GM21367 (cell line): ENCODE data around the gene STAC.

Experiments
- ATAC-seq: cut with Tn5 transposase; IDR thresholded peaks from one replicate; pipeline ENCODE4 v1.9.1; 2021; ENCODE audit not compliant: unreplicated experiment

STAC gene

GRCh38 chr3:36380221-36381031 lies at the start of gene STAC:
STAC (plus strand) TSS chr3:36380504; CDS start chr3:36380644, 140 bp downstream.
- ATAC-seq: no peak

- ATAC-seq: no peak
These were observed 48.2 kb upstream of the STAC start for GRCh38 chr3:36332139-36332538.

GRCh38 chr3:36362216-36362615 lies 18.1 kb upstream of the STAC start:
- no peak for ATAC-seq

GRCh38 chr3:36362973-36363372 lies 17.3 kb upstream of the STAC start:
- ATAC-seq: no peak

GRCh38 chr3:36364260-36364659 lies 16.0 kb upstream of the STAC start:
- ATAC-seq: no peak

- no peak for ATAC-seq
These were observed 14.5 kb upstream of the STAC start for GRCh38 chr3:36365829-36366228.

GRCh38 chr3:36366308-36366707 lies 14.0 kb upstream of the STAC start:
- ATAC-seq: no peak

GRCh38 chr3:36367912-36368573 lies 12.3 kb upstream of the STAC start:
- ATAC-seq: no peak

- no peak for ATAC-seq
These were observed 7.8 kb upstream of the STAC start for GRCh38 chr3:36372534-36372935.

- no peak for ATAC-seq
These were observed 7.2 kb upstream of the STAC start for GRCh38 chr3:36373084-36373483.

- no peak for ATAC-seq
These were observed 6.6 kb upstream of the STAC start for GRCh38 chr3:36373666-36374065.

- ATAC-seq: no peak
These were observed 458 bp upstream of the STAC start for GRCh38 chr3:36379872-36380220.

- ATAC-seq: no peak
These were observed 1.1 kb downstream of the STAC start for GRCh38 chr3:36381311-36381956.

- no peak for ATAC-seq
These were observed 13.3 kb downstream of the STAC start for GRCh38 chr3:36393563-36393962.

GRCh38 chr3:36394176-36394575 lies 13.9 kb downstream of the STAC start:
- ATAC-seq: no peak

- ATAC-seq: no peak
These were observed 17.5 kb downstream of the STAC start for GRCh38 chr3:36397841-36398240.

GRCh38 chr3:36399933-36400332 lies 19.6 kb downstream of the STAC start:
- no peak for ATAC-seq

- ATAC-seq: no peak
These were observed 20.8 kb downstream of the STAC start for GRCh38 chr3:36401056-36401455.

- ATAC-seq: no peak
These were observed 23.4 kb downstream of the STAC start for GRCh38 chr3:36403661-36404060.

GRCh38 chr3:36405190-36405589 lies 24.9 kb downstream of the STAC start:
- no peak for ATAC-seq

- ATAC-seq: no peak
These were observed 27.8 kb downstream of the STAC start for GRCh38 chr3:36408146-36408545.

GRCh38 chr3:36409862-36410261 lies 29.6 kb downstream of the STAC start:
- ATAC-seq: no peak
